NT2/D1 (cell line): ENCODE measurements around the gene PSG7.
"Not testable (repeated sequence)": the region's sequence is repeated elsewhere in the genome, so short reads cannot be mapped to it uniquely, and the experiment has no call there.

Experiments used
- DNase-seq: peaks from one replicate; pipeline ENCODE4 v3.0.0-alpha.2; 2011; ENCODE audit warnings: low read depth, low spot score
- H3K27me3 ChIP-seq: 2 replicates; pipeline ENCODE4 v1.6.0; 2011; ENCODE audit warnings: mild to moderate bottlenecking; ENCODE audit not compliant: insufficient read length, insufficient read depth
- H3K36me3 ChIP-seq: 2 replicates; pipeline ENCODE4 v1.6.1; 2011; ENCODE audit warnings: mild to moderate bottlenecking, low read length, mixed read lengths; ENCODE audit not compliant: insufficient read depth, insufficient read length
- H3K4me1 ChIP-seq: 2 replicates; pipeline ENCODE4 v1.5.1; 2011; ENCODE audit not compliant: insufficient read depth, insufficient read length
- H3K4me3 ChIP-seq: 2 replicates; pipeline ENCODE4 v1.5.1; 2011; ENCODE audit warnings: low read depth; ENCODE audit not compliant: insufficient read length
- H3K9ac ChIP-seq: 2 replicates; pipeline ENCODE4 v1.6.0; 2011; ENCODE audit warnings: low read depth; ENCODE audit not compliant: insufficient read length
- H3K9me3 ChIP-seq: 2 replicates; pipeline ENCODE4 v1.5.1; 2011; ENCODE audit warnings: mild to moderate bottlenecking, low read length; ENCODE audit not compliant: insufficient read depth
- SUZ12 ChIP-seq: IDR thresholded peaks from 2 replicates; pipeline ENCODE4 v1.6.1; 2011; ENCODE audit not compliant: insufficient read length, insufficient read depth; ENCODE audit errors: extremely low read depth
- YY1 ChIP-seq: IDR thresholded peaks from 2 replicates; pipeline ENCODE4 v1.6.1; 2011; ENCODE audit not compliant: insufficient read length, insufficient read depth
- ZNF274 ChIP-seq: IDR thresholded peaks from 2 replicates; pipeline ENCODE4 v1.6.1; 2011; ENCODE audit warnings: mild to moderate bottlenecking, low read depth, low read length

The PSG7 gene

DNA sequence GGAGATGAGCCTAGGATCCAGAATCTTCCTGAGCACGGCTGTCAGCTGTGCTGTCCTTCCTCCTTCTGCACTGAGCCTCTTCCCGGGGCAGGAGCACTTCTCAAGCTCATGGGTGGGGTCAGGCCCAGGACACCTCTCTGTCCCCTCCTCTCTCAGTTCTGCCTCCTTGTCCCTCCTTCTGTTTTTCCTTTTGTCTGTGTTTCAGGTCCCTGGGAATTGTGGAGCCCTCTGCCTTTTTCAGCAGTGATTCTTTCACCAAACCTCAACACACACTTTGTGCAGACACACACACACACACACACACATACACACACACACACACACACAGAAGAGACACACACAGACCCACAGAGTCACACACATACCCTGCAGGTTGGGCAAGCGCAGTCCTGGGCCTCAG is at the start of gene PSG7:
Gene PSG7 (minus strand): TSS at position 101 of the 400 bp plus-strand sequence. CDS start 131 bp downstream, outside the sequence.
- H3K36me3 ChIP-seq, H3K27me3 ChIP-seq, DNase-seq, H3K4me1 ChIP-seq, H3K9ac ChIP-seq, H3K9me3 ChIP-seq, H3K4me3 ChIP-seq: not testable (repeated sequence)

DNA sequence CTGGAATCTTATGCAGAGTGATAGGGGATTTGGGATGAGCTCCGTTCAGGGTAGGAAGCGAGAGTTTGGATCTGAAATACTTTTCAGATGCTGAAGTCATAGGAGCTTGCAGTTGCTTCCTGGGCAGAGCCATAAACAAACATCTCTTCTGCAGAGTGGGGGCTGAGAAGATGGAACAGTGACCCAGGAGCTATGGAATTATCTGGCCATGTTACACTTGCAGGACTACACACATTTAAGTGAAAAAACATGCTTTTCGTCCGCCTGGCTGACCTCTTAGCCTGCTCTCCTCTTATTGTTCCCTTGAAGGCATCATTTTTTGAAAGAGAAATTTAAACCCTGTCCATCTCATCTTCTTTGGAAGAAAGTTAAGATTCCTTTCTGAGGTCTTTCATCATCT is 48.6 kb upstream of the PSG7 start:
- no peaks in the 10 kb centered on the region for H3K4me1 ChIP-seq
- no peak overlapping the region for H3K9ac ChIP-seq
- H3K9me3 ChIP-seq, result no peaks in the 10 kb centered on the region
- TF ChIP-seq SUZ12 (no peak), YY1 (no peak), ZNF274 (no peak)
- H3K4me3 ChIP-seq, result no peak overlapping the region
- no peaks in the 10 kb centered on the region for H3K27me3 ChIP-seq
- no peak for DNase-seq
- no peaks in the 10 kb centered on the region for H3K36me3 ChIP-seq

- not testable (repeated sequence) for H3K9ac ChIP-seq, H3K4me1 ChIP-seq, DNase-seq, H3K9me3 ChIP-seq, H3K36me3 ChIP-seq, H3K27me3 ChIP-seq, H3K4me3 ChIP-seq
Measured at GRCh38 chr19:42982111-42982510, 45.1 kb upstream of the PSG7 start.

- H3K4me1 ChIP-seq, H3K27me3 ChIP-seq, H3K9me3 ChIP-seq, H3K4me3 ChIP-seq, DNase-seq, H3K36me3 ChIP-seq, H3K9ac ChIP-seq: not testable (repeated sequence)
Measured at GRCh38 chr19:42971451-42971850, 34.4 kb upstream of the PSG7 start.

- Histone ChIP-seq H3K4me3 (no peak overlapping the region), H3K36me3 (no peaks in the 10 kb centered on the region), H3K27me3 (no peaks in the 10 kb centered on the region), H3K9ac (no peak overlapping the region), H3K4me1 (no peaks in the 10 kb centered on the region), H3K9me3 (no peaks in the 10 kb centered on the region)
- no peak for DNase-seq
- TF ChIP-seq ZNF274 (no peak), SUZ12 (no peak), YY1 (no peak)
Measured at GRCh38 chr19:42965176-42965575, 28.2 kb upstream of the PSG7 start.

- no peaks in the 10 kb centered on the region for H3K27me3 ChIP-seq
- DNase-seq, result no peak
- TF ChIP-seq ZNF274 (no peak), YY1 (no peak), SUZ12 (no peak)
Measured at GRCh38 chr19:42961119-42961518, 24.1 kb upstream of the PSG7 start.

DNA sequence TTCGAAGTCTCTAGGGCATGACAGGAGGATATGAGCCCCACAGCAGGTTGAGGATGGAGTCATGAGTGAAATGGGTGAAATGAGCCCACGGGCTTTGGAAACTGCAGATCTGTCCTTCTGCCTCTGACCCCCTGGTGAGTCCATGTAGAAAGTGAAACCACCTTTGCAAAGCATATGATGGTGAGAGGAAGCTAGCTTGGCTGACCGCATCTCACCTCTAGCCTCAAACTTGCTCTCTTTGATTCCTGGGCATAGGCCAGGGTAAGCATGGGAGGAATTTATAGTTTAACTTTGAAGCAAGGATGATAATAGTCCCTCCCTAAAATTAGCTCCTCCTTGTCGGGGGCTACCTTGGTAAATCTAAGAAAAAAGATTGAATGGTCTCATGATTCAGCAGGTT is 15.1 kb upstream of the PSG7 start:
- not testable (repeated sequence) for DNase-seq, H3K36me3 ChIP-seq, H3K4me3 ChIP-seq, H3K9me3 ChIP-seq, H3K27me3 ChIP-seq, H3K9ac ChIP-seq, H3K4me1 ChIP-seq

More at GRCh38 chr19:42961119-42961518, 24.1 kb upstream of the PSG7 start:
- Histone ChIP-seq H3K4me3 (no peak overlapping the region), H3K9me3 (no peaks in the 10 kb centered on the region), H3K4me1 (no peaks in the 10 kb centered on the region), H3K9ac (no peak overlapping the region), H3K36me3 (no peaks in the 10 kb centered on the region)

DNA sequence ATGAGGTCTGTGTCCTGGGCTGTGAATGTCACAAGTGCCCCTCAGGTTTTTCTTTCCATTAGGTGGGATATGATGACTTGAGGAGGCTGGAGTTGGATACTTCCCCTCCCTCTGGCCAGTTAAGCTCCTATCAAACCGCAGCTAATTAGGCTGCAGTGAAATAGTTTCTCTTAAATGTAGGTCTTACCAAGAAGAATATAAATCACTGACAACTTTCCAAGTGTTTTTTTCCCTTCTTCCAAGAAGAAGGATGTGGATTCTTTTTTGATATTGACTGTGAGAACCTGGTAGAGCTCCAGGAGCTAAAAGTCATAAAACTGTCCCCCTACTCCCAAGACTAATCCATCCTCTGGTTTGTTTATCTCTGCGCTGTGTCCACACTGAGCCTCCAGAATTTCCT is 14.5 kb upstream of the PSG7 start:
- not testable (repeated sequence) for DNase-seq, H3K27me3 ChIP-seq, H3K4me3 ChIP-seq

More for the DNA sequence above, 14.5 kb upstream of the PSG7 start:
- not testable (repeated sequence) for H3K36me3 ChIP-seq, H3K9me3 ChIP-seq, H3K9ac ChIP-seq, H3K4me1 ChIP-seq
